ENCODE results near the gene ZNF280D.

Gene ZNF280D

DNA sequence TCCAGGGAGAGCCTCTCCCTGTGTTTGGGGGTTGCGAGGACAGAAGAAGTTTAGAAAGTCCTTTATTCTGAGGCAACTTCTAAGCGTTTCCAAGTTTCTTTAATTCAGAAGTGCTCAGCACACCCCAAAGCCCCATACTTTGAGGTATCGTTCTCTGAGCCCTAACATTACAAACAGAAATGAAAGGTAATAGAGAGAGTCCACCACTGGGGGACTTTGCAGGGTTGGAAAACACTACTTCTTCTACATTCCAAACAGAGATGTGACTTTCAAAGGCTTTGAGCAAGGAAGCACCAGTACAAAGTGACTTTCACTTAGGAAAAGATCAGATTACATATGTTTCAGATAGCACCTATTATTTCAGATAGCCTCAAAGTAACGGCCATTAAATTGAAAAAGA, 6.2 kb upstream of the ZNF280D start:
- DNase-seq (ENCODE audit: low read depth): no peak
- in situ Hi-C loops (cut with HindIII; ENCODE audit: low sequenced_read_pairs): no loop called here
- H3K4me3 ChIP-seq (ENCODE audit: low read depth, low read length): no peak overlapping the region
- TF ChIP-seq, protein P1, sequence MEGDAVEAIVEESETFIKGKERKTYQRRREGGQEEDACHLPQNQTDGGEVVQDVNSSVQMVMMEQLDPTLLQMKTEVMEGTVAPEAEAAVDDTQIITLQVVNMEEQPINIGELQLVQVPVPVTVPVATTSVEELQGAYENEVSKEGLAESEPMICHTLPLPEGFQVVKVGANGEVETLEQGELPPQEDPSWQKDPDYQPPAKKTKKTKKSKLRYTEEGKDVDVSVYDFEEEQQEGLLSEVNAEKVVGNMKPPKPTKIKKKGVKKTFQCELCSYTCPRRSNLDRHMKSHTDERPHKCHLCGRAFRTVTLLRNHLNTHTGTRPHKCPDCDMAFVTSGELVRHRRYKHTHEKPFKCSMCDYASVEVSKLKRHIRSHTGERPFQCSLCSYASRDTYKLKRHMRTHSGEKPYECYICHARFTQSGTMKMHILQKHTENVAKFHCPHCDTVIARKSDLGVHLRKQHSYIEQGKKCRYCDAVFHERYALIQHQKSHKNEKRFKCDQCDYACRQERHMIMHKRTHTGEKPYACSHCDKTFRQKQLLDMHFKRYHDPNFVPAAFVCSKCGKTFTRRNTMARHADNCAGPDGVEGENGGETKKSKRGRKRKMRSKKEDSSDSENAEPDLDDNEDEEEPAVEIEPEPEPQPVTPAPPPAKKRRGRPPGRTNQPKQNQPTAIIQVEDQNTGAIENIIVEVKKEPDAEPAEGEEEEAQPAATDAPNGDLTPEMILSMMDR (IDR thresholded peaks at IDR 0.05; ENCODE audit: low read depth, low read length, missing control alignments): no peak

DNA sequence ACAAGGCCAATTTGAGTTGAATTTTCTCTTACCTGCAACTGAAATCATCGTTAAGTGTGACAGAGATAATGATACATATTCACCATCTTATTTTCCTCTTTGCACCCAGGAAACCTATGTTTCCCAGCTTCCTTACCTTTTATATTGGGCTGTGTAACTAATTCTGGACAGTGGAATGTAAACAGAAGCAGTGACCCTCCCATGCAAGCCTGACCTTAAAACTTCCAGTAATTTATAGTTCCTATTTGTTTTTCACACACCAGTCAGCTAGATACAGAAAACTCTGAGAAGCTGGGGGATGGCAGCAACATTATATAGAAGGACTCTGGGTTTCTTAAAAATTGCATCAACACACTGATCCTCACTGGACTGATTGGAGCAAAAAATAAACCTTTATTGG, 4.5 kb upstream of the ZNF280D start:
- DNase-seq (ENCODE audit: low read depth): no peak
- TF ChIP-seq, protein P1 (IDR thresholded peaks at IDR 0.05; ENCODE audit: low read depth, low read length, missing control alignments): no peak
- in situ Hi-C loops (cut with HindIII; ENCODE audit: low sequenced_read_pairs): no loop called here
- no peak overlapping the region for H3K4me3 ChIP-seq (ENCODE audit: low read depth, low read length)

DNA sequence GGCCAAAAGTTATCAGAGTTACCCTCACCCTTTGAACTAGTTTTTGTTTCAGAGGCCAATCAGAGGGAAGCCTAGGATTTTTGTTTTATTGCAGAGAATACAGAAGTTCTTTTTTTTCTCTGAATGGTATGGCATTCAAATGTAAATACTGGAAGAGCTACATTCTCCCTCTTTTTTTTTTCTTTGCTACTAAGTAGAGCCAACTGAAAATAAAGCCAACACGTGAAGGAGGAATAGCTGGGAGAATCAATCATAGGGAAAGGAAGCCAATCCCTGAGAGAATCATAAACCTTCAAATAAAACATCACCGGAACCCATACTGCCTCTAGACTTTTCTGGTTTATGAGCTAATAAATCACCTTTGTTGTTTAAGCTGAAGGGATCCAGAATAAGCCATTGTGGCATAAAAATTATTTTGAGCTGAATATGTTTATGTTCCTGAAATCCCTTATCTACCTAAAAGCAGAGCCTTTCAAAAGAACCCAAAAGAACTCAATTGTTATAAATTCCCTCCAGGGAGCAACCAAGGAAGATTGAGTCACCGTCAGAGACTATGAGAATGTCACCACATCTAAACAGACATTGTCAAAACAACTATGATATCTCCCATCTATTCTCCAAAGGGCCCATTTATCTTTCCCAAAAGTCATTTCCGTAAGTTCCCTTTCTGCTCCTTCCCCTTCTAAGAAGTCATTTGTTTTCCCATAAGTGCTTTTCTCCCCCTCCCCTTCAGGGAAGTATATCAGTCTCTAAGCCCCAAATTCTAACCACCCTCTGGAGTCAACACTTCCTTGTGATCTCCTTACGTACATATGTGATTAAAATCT, 3.8 kb upstream of the ZNF280D start:
- DNase-seq (ENCODE audit: low read depth): no peak
- H3K4me3 ChIP-seq (ENCODE audit: low read depth, low read length): no peak overlapping the region
- in situ Hi-C loops (cut with HindIII; ENCODE audit: low sequenced_read_pairs): no loop called here
- TF ChIP-seq, protein P1 (IDR thresholded peaks at IDR 0.05; ENCODE audit: low read depth, low read length, missing control alignments): no peak

DNA sequence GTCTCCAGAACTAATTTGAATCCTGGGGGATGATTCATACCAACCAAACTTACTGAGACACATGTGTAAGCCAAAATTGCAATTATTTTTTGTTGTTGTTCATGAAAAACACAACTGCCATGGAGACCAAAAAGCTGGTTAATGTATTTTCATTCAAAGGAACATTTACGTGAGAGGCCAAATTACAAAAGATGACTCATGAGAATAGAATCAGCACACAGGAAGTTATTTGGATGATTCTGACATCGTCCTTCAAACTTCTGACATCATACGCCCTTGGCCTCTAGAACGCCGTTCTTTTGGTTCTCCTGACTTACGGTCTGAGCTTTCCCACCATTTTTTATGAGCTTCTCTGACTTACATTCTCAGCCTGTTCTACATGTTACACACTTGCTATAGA, 3.0 kb upstream of the ZNF280D start:
- DNase-seq (ENCODE audit: low read depth): peak; percentile 70
- TF ChIP-seq, protein P1 (IDR thresholded peaks at IDR 0.05; ENCODE audit: low read depth, low read length, missing control alignments): no peak
- in situ Hi-C loops (cut with HindIII; ENCODE audit: low sequenced_read_pairs): no loop called here
- H3K4me3 ChIP-seq (ENCODE audit: low read depth, low read length): no peak overlapping the region

DNA sequence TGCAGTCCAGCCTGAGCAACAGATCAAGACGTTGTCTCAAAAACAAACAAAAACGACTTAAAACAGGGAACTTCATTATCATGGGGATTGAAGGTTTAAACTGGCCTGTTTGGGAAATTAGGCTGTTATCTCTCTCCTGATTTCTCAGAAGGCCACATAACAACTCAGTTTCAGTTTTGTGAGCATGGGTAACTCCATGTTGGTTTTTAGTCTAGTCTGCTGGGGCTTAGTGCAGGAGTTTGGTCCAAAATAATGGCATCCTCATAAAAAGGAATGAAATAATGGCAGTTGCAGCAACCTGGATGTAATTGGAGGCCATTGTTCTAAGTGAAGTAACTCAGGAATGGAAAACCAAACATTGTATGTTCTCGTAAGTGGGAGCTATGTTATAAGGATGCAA, 2.3 kb upstream of the ZNF280D start:
- no peak overlapping the region for H3K4me3 ChIP-seq (ENCODE audit: low read depth, low read length)
- in situ Hi-C loops (cut with HindIII; ENCODE audit: low sequenced_read_pairs): no loop called here
- TF ChIP-seq, protein P1 (IDR thresholded peaks at IDR 0.05; ENCODE audit: low read depth, low read length, missing control alignments): no peak
- DNase-seq (ENCODE audit: low read depth): no peak

DNA sequence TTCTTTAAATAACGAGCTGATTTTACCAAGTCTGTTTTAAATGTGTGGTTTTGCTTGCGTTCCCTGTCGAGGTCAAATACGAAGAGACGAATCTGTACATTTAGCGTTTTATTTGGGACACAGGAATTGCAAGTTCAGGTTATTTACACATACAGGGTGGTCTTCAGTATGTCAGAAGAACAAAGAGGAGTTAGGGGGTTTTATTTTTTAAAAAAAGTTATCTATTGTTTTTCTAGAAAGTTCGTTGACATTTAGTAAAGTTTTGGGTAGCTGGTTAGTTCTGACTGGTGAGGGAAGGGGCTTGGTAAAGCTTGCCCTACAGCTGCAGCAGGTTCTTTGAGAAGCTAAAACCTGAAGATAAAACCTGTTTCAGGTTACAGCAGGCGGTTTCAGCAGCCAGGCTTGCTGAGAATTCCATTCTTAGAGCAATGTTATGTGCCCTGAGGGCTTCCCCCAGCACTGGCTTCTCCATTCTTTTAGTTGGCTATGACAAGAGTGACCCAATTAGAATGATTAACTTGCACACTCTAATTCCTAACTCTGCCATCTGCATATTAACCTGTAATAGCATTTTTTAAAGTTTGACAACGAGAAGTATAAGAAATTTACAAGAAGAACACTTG, 815 bp upstream of the ZNF280D start:
- TF ChIP-seq, protein P1 (IDR thresholded peaks at IDR 0.05; ENCODE audit: low read depth, low read length, missing control alignments): no peak
- no peak overlapping the region for H3K4me3 ChIP-seq (ENCODE audit: low read depth, low read length)
- DNase-seq (ENCODE audit: low read depth): no peak
- in situ Hi-C loops (cut with HindIII; ENCODE audit: low sequenced_read_pairs): no loop called here
